ENCODE data around the gene GNAT2.

Gene GNAT2

GRCh38 chr1:109605381-109605780 is 14.0 kb downstream of the GNAT2 start:
- no peak for DNase-seq

- no peak for DNase-seq
Observed at GRCh38 chr1:109603229-109603628, 16.2 kb downstream of the GNAT2 start.

- DNase-seq, result peak; percentile 35
Observed at GRCh38 chr1:109598655-109599054, 20.8 kb downstream of the GNAT2 start.

- no peak for DNase-seq
Observed at GRCh38 chr1:109598156-109598555, 21.3 kb downstream of the GNAT2 start.

GRCh38 chr1:109595531-109595930 is 23.9 kb downstream of the GNAT2 start:
- no peak for DNase-seq

GRCh38 chr1:109592916-109593315 is 26.5 kb downstream of the GNAT2 start:
- DNase-seq, result peak; percentile 20

- DNase-seq, result no peak
Observed at GRCh38 chr1:109589679-109590078, 29.7 kb downstream of the GNAT2 start.

GRCh38 chr1:109589177-109589576 is 30.2 kb downstream of the GNAT2 start:
- DNase-seq, result no peak

GRCh38 chr1:109586055-109586454 is 33.4 kb downstream of the GNAT2 start:
- DNase-seq, result no peak

GRCh38 chr1:109584766-109585165 is 34.6 kb downstream of the GNAT2 start:
- DNase-seq, result no peak

GRCh38 chr1:109582021-109582420 is 37.4 kb downstream of the GNAT2 start:
- DNase-seq, result no peak

- no peak for DNase-seq
Observed at GRCh38 chr1:109579491-109579890, 39.9 kb downstream of the GNAT2 start.

- no peak for DNase-seq
Observed at GRCh38 chr1:109578947-109579443, 40.4 kb downstream of the GNAT2 start.

GRCh38 chr1:109573785-109574184 is 45.6 kb downstream of the GNAT2 start:
- DNase-seq, result peak; percentile 68

GRCh38 chr1:109570414-109570813 is 49.0 kb downstream of the GNAT2 start:
- no peak for DNase-seq

- no peak for DNase-seq
Observed at GRCh38 chr1:109569323-109569722, 50.1 kb downstream of the GNAT2 start.

GRCh38 chr1:109567877-109568672 is 51.3 kb downstream of the GNAT2 start:
- no peak for DNase-seq

- no peak for DNase-seq
Observed at GRCh38 chr1:109566982-109567381, 52.4 kb downstream of the GNAT2 start.

- no peak for DNase-seq
Observed at GRCh38 chr1:109565241-109565640, 54.2 kb downstream of the GNAT2 start.

GRCh38 chr1:109564194-109564878 is 55.1 kb downstream of the GNAT2 start:
- no peak for DNase-seq

- DNase-seq, result no peak
Observed at GRCh38 chr1:109559995-109560394, 59.4 kb downstream of the GNAT2 start.

GRCh38 chr1:109557520-109557919 is 61.9 kb downstream of the GNAT2 start:
- DNase-seq, result no peak

- no peak for DNase-seq
Observed at GRCh38 chr1:109556563-109556962, 62.9 kb downstream of the GNAT2 start.

Measured in hematopoietic multipotent progenitor cell treated with erythropoietin and hydrocortisone succinate and interleukin-3 and kit ligand, for 4 days (in vitro differentiated cells).